Measurements from ENCODE around the gene PRR11. TPM values are rescaled to one million over a fixed set of nuclear protein-coding genes. Genes with fewer than 3 reads are reported as not detected.

The PRR11 gene
- total RNA-seq, 1 donor from 2014 or later = 14.9 TPM

DNA sequence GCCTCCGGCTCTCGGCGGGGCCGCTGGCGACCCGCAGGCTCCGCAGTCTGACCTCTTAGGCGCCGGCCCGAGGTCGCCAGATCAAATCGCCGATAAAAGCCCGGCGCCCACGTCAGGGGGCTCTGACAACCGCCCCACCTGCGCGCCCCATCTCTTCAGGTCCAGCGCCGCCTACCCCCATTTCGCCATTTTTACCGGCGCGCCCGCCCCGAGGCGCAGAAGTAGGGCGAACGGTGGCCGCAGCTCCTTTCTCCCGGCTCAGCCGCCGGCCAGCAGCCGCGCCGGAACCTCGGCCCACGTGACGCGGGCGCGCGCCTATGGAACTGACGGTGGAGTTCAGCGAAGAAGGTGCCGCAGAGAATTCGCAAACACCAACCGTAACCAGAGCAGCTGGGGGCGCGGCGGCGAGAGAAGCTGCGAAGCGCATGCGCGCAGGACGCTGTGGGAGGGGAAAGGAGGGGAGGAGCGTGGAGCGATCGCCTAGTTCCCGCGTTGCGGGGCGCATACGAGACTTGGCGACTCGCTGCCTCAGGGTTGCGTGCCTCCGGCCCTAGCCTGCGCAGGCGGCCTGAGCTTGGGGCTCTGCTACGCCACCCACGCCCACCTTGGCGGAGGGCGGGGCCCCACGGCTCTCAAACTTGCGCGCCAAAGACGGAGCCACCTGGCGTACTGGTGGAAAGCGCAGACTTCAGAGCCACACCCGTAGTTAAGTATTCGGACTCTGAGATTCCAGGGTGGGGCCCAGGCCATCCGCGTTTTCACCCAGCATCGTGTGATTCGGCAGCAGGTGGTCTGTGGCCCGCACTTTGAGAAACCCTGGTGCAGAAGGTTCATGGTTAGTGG, 48.9 kb upstream of the PRR11 start, which contains the start of gene TRIM37:
Gene TRIM37, minus strand, starts transcription at position 418 of the 843 bp plus-strand sequence. CDS start 419 bp downstream, outside the sequence.
- Mint-ChIP-seq H3K9me3 (ENCODE audit: unreplicated experiment) (no peaks in the 10 kb centered on the region), H3K27ac (ENCODE audit: unreplicated experiment) (peak within 1 kb of the TSS; percentile 75), H3K36me3 (ENCODE audit: low read depth, unreplicated experiment) (peaks cover 5% of the 10 kb centered on the region), H3K4me1 (ENCODE audit: low read depth, unreplicated experiment) (no peaks in the 10 kb centered on the region), H3K4me3 (ENCODE audit: unreplicated experiment) (peak within 1 kb of the TSS; percentile 98), H3K27me3 (ENCODE audit: low read depth, unreplicated experiment) (no peaks in the 10 kb centered on the region)
- H2AFZ ChIP-seq (ENCODE audit: low read depth, low read length) = peak within 1 kb of the TSS; percentile 74
- H3K27ac ChIP-seq (ENCODE audit: low read depth, low read length) = peak within 1 kb of the TSS; percentile 82
- FAIRE-seq (peak; percentile 45), DNase-seq (ENCODE audit: low read depth) (peak; percentile 92)
- no peaks in the 10 kb centered on the region for H3K9me3 ChIP-seq (ENCODE audit: insufficient read depth, low read depth, low read length)
- TF ChIP-seq EZH2 (IDR thresholded peaks at IDR 0.05; ENCODE audit: insufficient read depth, low read length) = no peak
- TF ChIP-seq CTCF (IDR thresholded peaks at IDR 0.05; ENCODE audit: insufficient read depth, low read depth, low read length) = no peak
- H3K79me2 ChIP-seq (ENCODE audit: insufficient read depth, low read length) = peaks cover 47% of the 10 kb centered on the region
- peaks cover 19% of the 10 kb centered on the region for H4K20me1 ChIP-seq (ENCODE audit: insufficient read depth, low read length)
- H3K9ac ChIP-seq (ENCODE audit: low read length) = peak within 1 kb of the TSS; percentile 94
- peak within 1 kb of the TSS; percentile 93 for H3K4me2 ChIP-seq (ENCODE audit: low read length)
- H3K27me3 ChIP-seq (ENCODE audit: insufficient read depth, low read length) = no peaks in the 10 kb centered on the region
- H3K4me1 ChIP-seq (ENCODE audit: insufficient read depth, low read length) = peaks cover 6% of the 10 kb centered on the region
- H3K36me3 ChIP-seq (ENCODE audit: insufficient read depth, low read length) = peaks cover 4% of the 10 kb centered on the region
- peak within 1 kb of the TSS; percentile 91 for H3K4me3 ChIP-seq (ENCODE audit: insufficient read depth, low read depth, low read length)

DNA sequence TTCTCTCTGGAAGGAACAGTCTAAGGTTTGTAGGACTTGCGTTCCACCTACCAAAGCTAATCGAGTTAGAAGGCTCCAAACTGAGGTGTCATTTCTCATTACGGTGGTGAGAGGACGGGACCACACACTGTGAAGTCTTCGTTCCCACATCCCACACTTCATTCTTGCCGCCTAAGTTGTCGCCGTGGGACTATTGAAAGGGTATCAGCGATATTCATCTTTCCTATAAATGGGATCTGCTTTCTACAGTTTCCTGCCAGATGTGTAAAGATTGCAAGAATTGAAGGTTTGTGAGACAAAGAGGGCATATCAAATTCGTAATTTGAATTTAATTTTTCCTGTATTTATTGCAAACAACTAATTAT, 48.3 kb upstream of the PRR11 start:
- Histone ChIP-seq H4K20me1 (ENCODE audit: insufficient read depth, low read length) (peaks cover 15% of the 10 kb centered on the region), H3K9ac (ENCODE audit: low read length) (peak overlapping the region; percentile 94), H3K4me2 (ENCODE audit: low read length) (peak overlapping the region; percentile 93), H3K4me1 (ENCODE audit: insufficient read depth, low read length) (peaks cover 6% of the 10 kb centered on the region), H3K9me3 (ENCODE audit: insufficient read depth, low read depth, low read length) (no peaks in the 10 kb centered on the region), H3K79me2 (ENCODE audit: insufficient read depth, low read length) (peaks cover 46% of the 10 kb centered on the region), H2AFZ (ENCODE audit: low read depth, low read length) (peak overlapping the region; percentile 74), H3K36me3 (ENCODE audit: insufficient read depth, low read length) (peaks cover 8% of the 10 kb centered on the region), H3K27ac (ENCODE audit: low read depth, low read length) (peak overlapping the region; percentile 82), H3K4me3 (ENCODE audit: insufficient read depth, low read depth, low read length) (peak overlapping the region; percentile 91), H3K27me3 (ENCODE audit: insufficient read depth, low read length) (no peaks in the 10 kb centered on the region)
- H3K27ac Mint-ChIP-seq (ENCODE audit: unreplicated experiment) = peak overlapping the region; percentile 75
- H3K36me3 Mint-ChIP-seq (ENCODE audit: low read depth, unreplicated experiment) = peaks cover 5% of the 10 kb centered on the region
- H3K4me3 Mint-ChIP-seq (ENCODE audit: unreplicated experiment) = peak overlapping the region; percentile 98
- FAIRE-seq = no peak
- DNase-seq (ENCODE audit: low read depth) = no peak
- H3K4me1 Mint-ChIP-seq (ENCODE audit: low read depth, unreplicated experiment) = no peaks in the 10 kb centered on the region
- H3K27me3 Mint-ChIP-seq (ENCODE audit: low read depth, unreplicated experiment) = no peaks in the 10 kb centered on the region
- no peak for TF ChIP-seq EZH2 (IDR thresholded peaks at IDR 0.05; ENCODE audit: insufficient read depth, low read length)
- no peaks in the 10 kb centered on the region for H3K9me3 Mint-ChIP-seq (ENCODE audit: unreplicated experiment)

- H3K9me3 ChIP-seq (ENCODE audit: insufficient read depth, low read depth, low read length) = no peaks in the 10 kb centered on the region
- no peak overlapping the region for H3K4me3 ChIP-seq (ENCODE audit: insufficient read depth, low read depth, low read length)
- peaks cover 15% of the 10 kb centered on the region for H4K20me1 ChIP-seq (ENCODE audit: insufficient read depth, low read length)
- H3K27me3 ChIP-seq (ENCODE audit: insufficient read depth, low read length) = no peaks in the 10 kb centered on the region
- peaks cover 9% of the 10 kb centered on the region for H3K36me3 ChIP-seq (ENCODE audit: insufficient read depth, low read length)
- H3K27ac Mint-ChIP-seq (ENCODE audit: unreplicated experiment) = no peak overlapping the region
- FAIRE-seq (no peak), DNase-seq (ENCODE audit: low read depth) (no peak)
- no peaks in the 10 kb centered on the region for H3K9me3 Mint-ChIP-seq (ENCODE audit: unreplicated experiment)
- no peaks in the 10 kb centered on the region for H3K27me3 Mint-ChIP-seq (ENCODE audit: low read depth, unreplicated experiment)
- no peak overlapping the region for H3K4me3 Mint-ChIP-seq (ENCODE audit: unreplicated experiment)
- no peak overlapping the region for H3K27ac ChIP-seq (ENCODE audit: low read depth, low read length)
- H3K36me3 Mint-ChIP-seq (ENCODE audit: low read depth, unreplicated experiment) = peaks cover 5% of the 10 kb centered on the region
- TF ChIP-seq EZH2 (IDR thresholded peaks at IDR 0.05; ENCODE audit: insufficient read depth, low read length) (no peak), CTCF (IDR thresholded peaks at IDR 0.05; ENCODE audit: insufficient read depth, low read depth, low read length) (no peak)
- H2AFZ ChIP-seq (ENCODE audit: low read depth, low read length) = no peak overlapping the region
- H3K9ac ChIP-seq (ENCODE audit: low read length) = no peak overlapping the region
- peaks cover 6% of the 10 kb centered on the region for H3K4me1 ChIP-seq (ENCODE audit: insufficient read depth, low read length)
- peaks cover 38% of the 10 kb centered on the region for H3K79me2 ChIP-seq (ENCODE audit: insufficient read depth, low read length)
- no peaks in the 10 kb centered on the region for H3K4me1 Mint-ChIP-seq (ENCODE audit: low read depth, unreplicated experiment)
- H3K4me2 ChIP-seq (ENCODE audit: low read length) = no peak overlapping the region
These were observed 47.0 kb upstream of the PRR11 start for GRCh38 chr17:59108400-59109102.

Measured in astrocyte (in vitro differentiated cells and primary cell).